GM10847 (cell line): ENCODE results near the gene CADM1.

Experiments
- POLR2A ChIP-seq: IDR thresholded peaks from 2 replicates; pipeline ENCODE4 v1.6.1; 2011; ENCODE audit not compliant: insufficient read length; ENCODE audit errors: extremely low read depth

Gene CADM1

GRCh38 chr11:115525531-115526006 is 21.4 kb upstream of the CADM1 start:
- no peak for TF ChIP-seq POLR2A

- TF ChIP-seq POLR2A = no peak
Observed at GRCh38 chr11:115524572-115524971, 20.4 kb upstream of the CADM1 start.

GRCh38 chr11:115523727-115524399 is 19.6 kb upstream of the CADM1 start:
- no peak for TF ChIP-seq POLR2A

DNA sequence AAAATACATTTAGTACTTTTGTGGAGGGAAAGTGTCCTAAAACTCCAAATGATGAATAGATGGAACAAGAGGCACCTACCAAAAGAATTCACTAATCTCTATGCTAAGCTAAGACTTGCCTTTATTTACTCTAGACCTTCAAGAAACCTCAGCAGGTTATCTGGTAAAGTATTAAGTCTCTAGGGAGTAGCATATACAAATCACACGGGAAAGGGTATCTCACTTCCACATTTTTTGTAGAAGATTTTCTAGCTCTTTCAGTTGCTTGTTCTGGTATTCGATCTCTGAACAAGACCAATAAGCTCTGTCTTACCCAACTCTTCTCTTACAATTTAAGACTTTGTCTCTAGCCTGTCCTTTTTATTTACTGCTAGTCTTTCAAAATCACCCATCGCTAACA is 18.1 kb upstream of the CADM1 start:
- no peak for TF ChIP-seq POLR2A

- no peak for TF ChIP-seq POLR2A
Observed at GRCh38 chr11:115521825-115522224, 17.6 kb upstream of the CADM1 start.

DNA sequence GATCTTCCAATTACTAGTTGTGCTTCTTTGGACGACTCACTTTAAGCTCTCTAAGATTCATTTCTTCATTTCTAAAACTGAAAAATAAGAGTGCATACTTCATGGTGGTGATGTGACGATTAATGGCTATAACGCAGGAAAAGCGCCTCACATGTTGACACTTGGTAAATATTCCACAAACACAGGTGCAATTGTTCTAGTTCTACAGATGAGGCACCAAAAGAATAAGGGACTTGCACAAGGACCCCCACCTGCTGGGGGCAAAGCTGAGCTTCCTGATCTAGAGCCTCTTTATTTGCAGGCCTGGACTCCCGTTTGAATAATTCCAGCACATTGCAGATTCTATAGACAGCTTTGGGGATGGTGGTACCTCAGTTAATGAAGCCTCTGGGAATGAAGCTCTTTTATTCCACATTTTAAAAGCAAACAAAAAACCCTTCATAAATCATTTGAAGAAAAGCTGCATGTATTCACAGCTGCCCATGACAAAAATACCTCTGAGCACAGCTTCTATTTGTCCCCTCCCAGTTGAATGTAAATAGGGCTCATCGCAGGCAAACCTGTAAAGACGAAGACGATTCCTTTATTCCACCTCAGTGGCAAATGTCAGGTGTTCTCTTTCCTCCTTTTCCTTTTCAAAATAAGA is 14.9 kb upstream of the CADM1 start:
- no peak for TF ChIP-seq POLR2A

GRCh38 chr11:115515647-115516395 is 11.6 kb upstream of the CADM1 start:
- TF ChIP-seq POLR2A = no peak

- TF ChIP-seq POLR2A = no peak
Observed at GRCh38 chr11:115506954-115507675, 2.9 kb upstream of the CADM1 start.

DNA sequence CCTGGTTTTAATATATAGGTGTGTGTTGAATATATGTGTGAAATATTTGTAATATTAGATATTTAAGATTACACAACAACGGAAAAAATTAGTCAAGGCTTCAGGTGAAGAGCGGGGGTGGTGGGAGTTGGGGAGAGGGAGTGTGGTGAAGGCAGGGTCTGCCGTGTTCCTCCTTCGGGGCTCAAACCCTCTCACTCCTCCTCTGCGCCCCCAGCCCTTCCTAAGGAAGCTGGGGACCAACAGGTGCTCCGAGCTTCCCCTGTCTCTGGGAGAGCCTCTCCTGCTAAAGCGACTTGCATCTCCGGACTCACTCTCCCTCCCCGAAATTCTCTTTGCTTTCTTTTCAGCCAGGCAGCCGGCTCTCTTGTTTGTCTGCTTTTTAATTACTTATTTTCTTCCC is 960 bp upstream of the CADM1 start:
- TF ChIP-seq POLR2A = no peak

GRCh38 chr11:115503886-115504275 is 334 bp downstream of the CADM1 start:
- no peak for TF ChIP-seq POLR2A

- no peak for TF ChIP-seq POLR2A
Observed at GRCh38 chr11:115503083-115503885, 931 bp downstream of the CADM1 start.

- TF ChIP-seq POLR2A = no peak
Observed at GRCh38 chr11:115502636-115503082, 1.6 kb downstream of the CADM1 start.

DNA sequence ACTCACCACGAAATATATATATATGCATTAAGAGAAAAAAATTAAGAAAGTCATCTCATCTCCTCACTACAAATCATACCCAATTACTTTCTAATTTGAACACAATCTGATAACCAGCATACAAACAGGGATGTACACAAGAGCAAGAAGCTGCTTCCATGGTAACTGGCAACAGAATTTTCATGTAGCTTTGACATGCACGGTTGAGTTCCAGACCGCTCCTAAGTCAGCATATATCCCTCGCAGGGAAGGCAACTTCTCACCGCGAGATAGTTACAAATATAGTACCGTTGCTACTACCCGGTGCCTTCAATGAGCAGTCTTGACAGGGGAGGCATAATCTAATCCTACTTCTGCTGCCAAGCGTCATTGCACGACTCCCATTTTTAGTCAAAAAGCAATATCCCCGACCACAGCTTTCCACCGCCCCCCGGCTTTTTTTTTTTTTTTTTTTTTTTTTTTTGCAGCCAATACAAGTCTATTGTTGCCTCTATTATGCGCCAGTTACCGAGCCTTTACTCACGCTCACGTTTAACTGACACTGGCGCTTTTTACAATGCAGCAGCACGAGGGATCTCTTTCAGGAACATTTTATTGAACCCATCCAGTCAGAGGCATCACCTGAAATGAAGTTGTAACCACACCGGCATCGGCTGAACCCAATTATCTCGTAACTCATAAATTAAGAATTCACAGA is 2.2 kb downstream of the CADM1 start:
- no peak for TF ChIP-seq POLR2A

DNA sequence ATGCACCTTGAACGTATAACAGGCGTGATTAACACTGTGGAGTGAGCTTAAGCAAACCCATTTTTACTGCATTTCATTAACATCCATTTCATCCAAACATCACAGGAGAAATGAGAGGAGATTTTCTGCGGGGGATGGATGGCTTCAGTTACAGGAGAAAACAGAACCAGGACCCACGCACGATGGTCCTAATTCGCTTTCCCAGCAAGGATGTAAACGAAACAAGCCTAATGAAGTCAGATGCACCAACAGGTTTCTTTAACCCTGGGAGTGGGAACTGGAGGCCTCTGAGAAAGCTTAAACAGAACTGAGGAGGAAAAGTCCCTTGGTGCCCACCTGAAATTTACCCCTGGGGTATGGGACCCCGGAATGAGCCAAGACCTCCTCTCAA is 2.7 kb downstream of the CADM1 start:
- TF ChIP-seq POLR2A = no peak
